Measurements from ENCODE around the gene THSD4.

DNA sequence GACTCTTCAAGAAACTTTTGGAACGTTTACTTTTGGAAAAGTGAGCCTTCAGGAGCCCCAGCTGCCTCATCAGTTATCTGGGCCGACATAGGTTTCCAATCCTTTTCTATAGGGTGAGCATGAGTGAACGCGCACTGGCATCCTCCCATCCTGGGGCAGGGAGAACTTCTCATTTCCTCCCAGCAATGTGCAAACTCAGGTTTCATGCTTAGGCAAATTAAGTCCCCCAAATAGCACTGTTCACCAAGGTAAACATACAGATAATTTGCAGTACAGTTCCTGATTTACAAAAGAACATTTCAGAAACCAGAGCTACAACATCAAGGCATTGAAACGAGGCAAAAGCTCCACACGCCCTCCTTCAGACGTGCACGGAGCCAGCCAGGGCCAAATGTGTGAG is 361.6 kb downstream of the THSD4 start:
- TF ChIP-seq, protein P1, sequence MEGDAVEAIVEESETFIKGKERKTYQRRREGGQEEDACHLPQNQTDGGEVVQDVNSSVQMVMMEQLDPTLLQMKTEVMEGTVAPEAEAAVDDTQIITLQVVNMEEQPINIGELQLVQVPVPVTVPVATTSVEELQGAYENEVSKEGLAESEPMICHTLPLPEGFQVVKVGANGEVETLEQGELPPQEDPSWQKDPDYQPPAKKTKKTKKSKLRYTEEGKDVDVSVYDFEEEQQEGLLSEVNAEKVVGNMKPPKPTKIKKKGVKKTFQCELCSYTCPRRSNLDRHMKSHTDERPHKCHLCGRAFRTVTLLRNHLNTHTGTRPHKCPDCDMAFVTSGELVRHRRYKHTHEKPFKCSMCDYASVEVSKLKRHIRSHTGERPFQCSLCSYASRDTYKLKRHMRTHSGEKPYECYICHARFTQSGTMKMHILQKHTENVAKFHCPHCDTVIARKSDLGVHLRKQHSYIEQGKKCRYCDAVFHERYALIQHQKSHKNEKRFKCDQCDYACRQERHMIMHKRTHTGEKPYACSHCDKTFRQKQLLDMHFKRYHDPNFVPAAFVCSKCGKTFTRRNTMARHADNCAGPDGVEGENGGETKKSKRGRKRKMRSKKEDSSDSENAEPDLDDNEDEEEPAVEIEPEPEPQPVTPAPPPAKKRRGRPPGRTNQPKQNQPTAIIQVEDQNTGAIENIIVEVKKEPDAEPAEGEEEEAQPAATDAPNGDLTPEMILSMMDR (IDR thresholded peaks at IDR 0.05) = no peak
- no peak for TF ChIP-seq POLR2A (IDR thresholded peaks at IDR 0.05)
- TF ChIP-seq POLR2AphosphoS5 (IDR thresholded peaks at IDR 0.05; ENCODE audit: insufficient read depth in 1 of 2, low read depth in 1 of 2) = no peak
